Measurements from ENCODE around the gene ZBTB11. TPM values are rescaled to one million over a fixed set of nuclear protein-coding genes. Genes with fewer than 3 reads are reported as not detected.
A peak's percentile ranks its signal among the peaks of the same experiment; 100 is the strongest.
"Not testable (repeated sequence)": the region's sequence is repeated elsewhere in the genome, so short reads cannot be mapped to it uniquely, and the experiment has no call there.

ZBTB11 gene
- polyA plus RNA-seq, 3 donors: 5.1 to 20.2 (median 6.8) TPM

DNA sequence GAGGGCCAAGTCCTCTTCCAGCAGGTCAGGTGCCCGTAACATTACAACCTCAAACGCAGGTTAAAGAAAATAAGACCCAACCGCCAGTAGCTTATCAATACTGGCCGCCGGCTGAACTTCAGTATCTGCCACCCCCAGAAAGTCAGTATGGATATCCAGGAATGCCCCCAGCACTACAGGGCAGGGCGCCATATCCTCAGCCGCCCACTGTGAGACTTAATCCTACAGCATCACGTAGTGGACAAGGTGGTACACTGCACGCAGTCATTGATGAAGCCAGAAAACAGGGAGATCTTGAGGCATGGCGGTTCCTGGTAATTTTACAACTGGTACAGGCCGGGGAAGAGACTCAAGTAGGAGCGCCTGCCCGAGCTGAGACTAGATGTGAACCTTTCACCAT, 16.6 kb upstream of the ZBTB11 start:
- peak in 2 of 3 donors; percentile 45 to 46 for DNase-seq
- H3K9ac ChIP-seq (ENCODE audit: insufficient read depth, low read length, poor library complexity, severe bottlenecking); H3K27me3 ChIP-seq (ENCODE audit: control insufficient read depth in 2 of 2, insufficient read depth in 2 of 2, low read length in 2 of 2); H3K27ac ChIP-seq (ENCODE audit: low read depth in 1 of 2, low read length in 2 of 2); intact Hi-C loops (cut with micrococcal nuclease); H4K20me1 ChIP-seq (ENCODE audit: insufficient read depth, low read length); H3K36me3 ChIP-seq (replicated peaks in 1 of 2; ENCODE audit: control insufficient read depth in 1 of 2, insufficient read depth in 2 of 2, low read length in 2 of 2); H3K9me3 Mint-ChIP-seq; H3K9me3 ChIP-seq (replicated peaks in 1 of 2; ENCODE audit: control insufficient read depth in 1 of 2, insufficient read depth in 1 of 2, low read length in 2 of 2); H3K4me3 Mint-ChIP-seq; H3K27me3 Mint-ChIP-seq (ENCODE audit: low read depth in 3 of 3); H2AFZ ChIP-seq (ENCODE audit: insufficient read depth, low read depth, low read length, poor library complexity, severe bottlenecking); H3K27ac Mint-ChIP-seq; H3K79me2 ChIP-seq (ENCODE audit: insufficient read depth, low read length); H3K4me2 ChIP-seq (replicated peaks; ENCODE audit: extremely low read depth, low read length, poor library complexity, severe bottlenecking); H3K36me3 Mint-ChIP-seq; H3K4me3 ChIP-seq (replicated peaks in 1 of 3; ENCODE audit: low read depth in 2 of 3, low read length in 3 of 3): not testable (repeated sequence)
- peaks cover 26% of the 10 kb centered on the region for H3K4me1 Mint-ChIP-seq
- H3K4me1 ChIP-seq (ENCODE audit: control insufficient read depth in 1 of 2, insufficient read depth in 2 of 2, low read length in 2 of 2): peaks cover 23 to 24% of the 10 kb centered on the region in 2 donors
- 69% methylated on average over 3 of the region's 13 CpGs for WGBS (ENCODE audit: insufficient coverage)
- TF ChIP-seq, protein P1, sequence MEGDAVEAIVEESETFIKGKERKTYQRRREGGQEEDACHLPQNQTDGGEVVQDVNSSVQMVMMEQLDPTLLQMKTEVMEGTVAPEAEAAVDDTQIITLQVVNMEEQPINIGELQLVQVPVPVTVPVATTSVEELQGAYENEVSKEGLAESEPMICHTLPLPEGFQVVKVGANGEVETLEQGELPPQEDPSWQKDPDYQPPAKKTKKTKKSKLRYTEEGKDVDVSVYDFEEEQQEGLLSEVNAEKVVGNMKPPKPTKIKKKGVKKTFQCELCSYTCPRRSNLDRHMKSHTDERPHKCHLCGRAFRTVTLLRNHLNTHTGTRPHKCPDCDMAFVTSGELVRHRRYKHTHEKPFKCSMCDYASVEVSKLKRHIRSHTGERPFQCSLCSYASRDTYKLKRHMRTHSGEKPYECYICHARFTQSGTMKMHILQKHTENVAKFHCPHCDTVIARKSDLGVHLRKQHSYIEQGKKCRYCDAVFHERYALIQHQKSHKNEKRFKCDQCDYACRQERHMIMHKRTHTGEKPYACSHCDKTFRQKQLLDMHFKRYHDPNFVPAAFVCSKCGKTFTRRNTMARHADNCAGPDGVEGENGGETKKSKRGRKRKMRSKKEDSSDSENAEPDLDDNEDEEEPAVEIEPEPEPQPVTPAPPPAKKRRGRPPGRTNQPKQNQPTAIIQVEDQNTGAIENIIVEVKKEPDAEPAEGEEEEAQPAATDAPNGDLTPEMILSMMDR (IDR thresholded peaks at IDR 0.05): peak; percentile 54

DNA sequence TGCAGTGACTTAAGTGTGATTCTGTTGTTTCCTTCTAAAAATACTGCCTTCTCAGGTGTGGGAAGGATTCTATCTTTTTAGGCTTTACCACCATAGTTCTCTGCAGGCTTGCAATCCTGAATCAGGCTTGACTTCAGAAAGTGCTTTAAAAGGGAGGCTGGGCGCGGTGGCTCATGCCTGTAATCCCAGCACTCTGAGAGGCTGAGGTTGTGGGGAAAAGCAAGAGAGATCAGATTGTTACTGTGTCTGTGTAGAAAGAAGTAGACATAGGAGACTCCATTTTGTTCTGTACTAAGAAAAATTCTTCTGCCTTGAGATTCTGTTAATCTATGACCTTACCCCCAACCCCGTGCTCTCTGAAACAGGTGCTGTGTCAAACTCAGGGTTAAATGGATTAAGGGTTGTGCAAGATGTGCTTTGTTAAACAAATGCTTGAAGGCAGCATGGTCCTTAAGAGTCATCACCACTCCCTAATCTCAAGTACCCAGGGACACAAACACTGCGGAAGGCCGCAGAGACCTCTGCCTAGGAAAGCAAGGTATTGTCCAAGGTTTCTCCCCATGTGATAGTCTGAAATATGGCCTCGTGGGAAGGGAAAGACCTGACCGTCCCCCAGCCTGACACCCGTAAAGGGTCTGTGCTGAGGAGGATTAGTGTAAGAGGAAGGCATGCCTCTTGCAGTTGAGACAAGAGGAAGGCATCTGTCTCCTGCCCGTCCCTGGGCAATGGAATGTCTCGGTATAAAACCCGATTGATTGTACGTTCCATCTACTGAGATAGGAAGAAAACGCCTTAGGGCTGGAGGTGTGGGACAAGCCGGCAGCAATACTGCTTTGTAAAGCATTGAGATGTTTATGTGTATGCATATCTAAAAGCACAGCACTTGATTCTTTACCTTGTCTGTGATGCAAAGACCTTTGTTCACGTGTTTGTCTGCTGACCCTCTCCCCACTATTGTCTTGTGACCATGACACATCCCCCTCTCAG, 15.0 kb upstream of the ZBTB11 start:
- H3K27ac ChIP-seq (ENCODE audit: low read depth in 1 of 2, low read length in 2 of 2); H3K27ac Mint-ChIP-seq; H3K9ac ChIP-seq (ENCODE audit: insufficient read depth, low read length, poor library complexity, severe bottlenecking); H3K4me3 ChIP-seq (replicated peaks in 1 of 3; ENCODE audit: low read depth in 2 of 3, low read length in 3 of 3); H3K4me2 ChIP-seq (replicated peaks; ENCODE audit: extremely low read depth, low read length, poor library complexity, severe bottlenecking); H3K27me3 ChIP-seq (ENCODE audit: control insufficient read depth in 2 of 2, insufficient read depth in 2 of 2, low read length in 2 of 2); H3K27me3 Mint-ChIP-seq (ENCODE audit: low read depth in 3 of 3); H4K20me1 ChIP-seq (ENCODE audit: insufficient read depth, low read length); H2AFZ ChIP-seq (ENCODE audit: insufficient read depth, low read depth, low read length, poor library complexity, severe bottlenecking); H3K4me3 Mint-ChIP-seq; intact Hi-C loops (cut with micrococcal nuclease); H3K79me2 ChIP-seq (ENCODE audit: insufficient read depth, low read length); DNase-seq; H3K9me3 ChIP-seq (replicated peaks in 1 of 2; ENCODE audit: control insufficient read depth in 1 of 2, insufficient read depth in 1 of 2, low read length in 2 of 2); H3K36me3 Mint-ChIP-seq; H3K36me3 ChIP-seq (replicated peaks in 1 of 2; ENCODE audit: control insufficient read depth in 1 of 2, insufficient read depth in 2 of 2, low read length in 2 of 2); H3K9me3 Mint-ChIP-seq: not testable (repeated sequence)
- peaks cover 34 to 35% of the 10 kb centered on the region in 2 donors for H3K4me1 ChIP-seq (ENCODE audit: control insufficient read depth in 1 of 2, insufficient read depth in 2 of 2, low read length in 2 of 2)
- H3K4me1 Mint-ChIP-seq: peaks cover 34% of the 10 kb centered on the region
- whole genome bisulfite sequencing (ENCODE audit: insufficient coverage): 84% methylated on average over 5 of the region's 15 CpGs
